ENCODE results near the gene USP20. TPM values are rescaled to one million over a fixed set of nuclear protein-coding genes. Genes with fewer than 3 reads are reported as not detected.

USP20 gene
- total RNA-seq, 1 experiment from 2014 or later = 14.4 TPM

DNA sequence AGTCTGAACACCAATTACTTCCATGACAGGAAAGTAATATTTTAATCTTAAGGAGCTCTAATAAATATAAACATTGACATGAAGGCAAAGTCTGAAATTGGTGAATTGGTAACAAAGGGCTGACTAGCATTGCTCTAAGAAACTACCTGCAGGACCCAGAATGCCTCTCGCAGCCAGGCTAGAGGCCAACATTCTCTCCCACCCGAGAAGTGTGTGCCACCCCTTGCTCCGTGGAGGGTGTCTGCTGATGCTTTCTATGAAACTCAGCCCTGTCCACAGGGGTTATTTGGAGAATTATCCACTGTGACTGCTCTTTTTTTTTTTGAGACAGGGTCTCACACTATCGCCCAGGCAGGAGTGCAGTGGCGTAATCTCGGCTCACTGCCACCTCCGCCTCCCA, 81.4 kb downstream of the USP20 start:
- H3K27me3 ChIP-seq (ENCODE audit: control insufficient read depth, insufficient read depth, low read length) = no peaks in the 10 kb centered on the region
- H3K36me3 ChIP-seq (ENCODE audit: control insufficient read depth, insufficient read depth, low read length) = no peaks in the 10 kb centered on the region
- DNase-seq (ENCODE audit: low read depth, low spot score) = no peak
- H3K27ac ChIP-seq (ENCODE audit: low read length) = no peak overlapping the region
- no peak for ATAC-seq
- H3K9me3 ChIP-seq (ENCODE audit: control insufficient read depth, insufficient read depth, low read depth, low read length) = no peaks in the 10 kb centered on the region
- ChIA-PET CTCF (no interaction called here), POLR2A (no interaction called here)
- no peak for TF ChIP-seq TCF7L2 (IDR thresholded peaks at IDR 0.05; ENCODE audit: low read depth, low read length)
- intact Hi-C loops (cut with micrococcal nuclease; ENCODE audit: unreplicated experiment) (no loop called here), in situ Hi-C loops (cut with HindIII; ENCODE audit: low pct_unique_long_range_greater_than_20kb, low sequenced_read_pairs) (no loop called here)
- no peaks in the 10 kb centered on the region for H3K4me1 ChIP-seq (ENCODE audit: control insufficient read depth, insufficient read depth, low read length)
- H3K4me3 ChIP-seq (ENCODE audit: low read depth in 2 of 2, low read length in 2 of 2) = no peak overlapping the region
- BruUV-seq (replicated peaks) = no TSS peak

DNA sequence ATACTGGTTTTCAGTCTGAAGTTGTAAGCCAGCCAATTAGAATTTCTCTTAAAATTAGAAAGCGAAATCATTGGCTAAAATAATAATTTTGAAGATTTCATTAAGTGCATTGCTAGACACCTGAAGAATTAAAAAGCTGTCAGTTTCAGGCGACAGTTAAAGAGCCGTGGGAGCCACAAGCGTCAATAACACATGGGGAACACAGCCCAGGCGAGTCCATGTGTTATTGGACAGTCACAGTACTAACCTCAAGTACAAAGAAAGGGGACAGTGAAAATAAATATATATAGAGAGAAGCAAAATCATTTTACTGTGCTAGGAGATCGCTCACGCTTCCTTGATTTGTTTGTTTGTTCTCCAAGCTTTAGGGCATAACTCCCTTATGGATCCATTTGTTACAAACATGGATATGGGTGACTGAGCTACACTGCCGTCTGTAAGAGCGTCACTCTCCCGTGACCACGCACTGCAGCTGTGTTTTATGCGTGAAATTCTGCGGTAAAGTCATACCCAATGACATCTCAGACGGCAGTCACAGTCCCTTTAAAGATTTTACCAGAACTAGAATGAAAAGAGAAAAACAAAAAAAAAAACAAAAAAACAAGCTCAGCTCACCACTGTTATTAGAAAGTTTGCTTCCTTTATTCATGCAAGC, 83.2 kb downstream of the USP20 start:
- intact Hi-C loops (cut with micrococcal nuclease; ENCODE audit: unreplicated experiment) (no loop called here), in situ Hi-C loops (cut with HindIII; ENCODE audit: low pct_unique_long_range_greater_than_20kb, low sequenced_read_pairs) (no loop called here)
- Histone ChIP-seq H3K27ac (ENCODE audit: low read length) (no peak overlapping the region), H3K36me3 (ENCODE audit: control insufficient read depth, insufficient read depth, low read length) (peaks cover 2% of the 10 kb centered on the region; the same call in 1 of the 2 replicates), H3K4me3 (ENCODE audit: low read depth in 2 of 2, low read length in 2 of 2) (no peak overlapping the region), H3K27me3 (ENCODE audit: control insufficient read depth, insufficient read depth, low read length) (no peaks in the 10 kb centered on the region), H3K4me1 (ENCODE audit: control insufficient read depth, insufficient read depth, low read length) (no peaks in the 10 kb centered on the region), H3K9me3 (ENCODE audit: control insufficient read depth, insufficient read depth, low read depth, low read length) (no peaks in the 10 kb centered on the region)
- CTCF ChIA-PET = no interaction called here
- DNase-seq (ENCODE audit: low read depth, low spot score) (no peak), ATAC-seq (no peak)
- POLR2A ChIA-PET = no interaction called here
- no TSS peak for BruUV-seq (replicated peaks)
- TF ChIP-seq, protein P1, sequence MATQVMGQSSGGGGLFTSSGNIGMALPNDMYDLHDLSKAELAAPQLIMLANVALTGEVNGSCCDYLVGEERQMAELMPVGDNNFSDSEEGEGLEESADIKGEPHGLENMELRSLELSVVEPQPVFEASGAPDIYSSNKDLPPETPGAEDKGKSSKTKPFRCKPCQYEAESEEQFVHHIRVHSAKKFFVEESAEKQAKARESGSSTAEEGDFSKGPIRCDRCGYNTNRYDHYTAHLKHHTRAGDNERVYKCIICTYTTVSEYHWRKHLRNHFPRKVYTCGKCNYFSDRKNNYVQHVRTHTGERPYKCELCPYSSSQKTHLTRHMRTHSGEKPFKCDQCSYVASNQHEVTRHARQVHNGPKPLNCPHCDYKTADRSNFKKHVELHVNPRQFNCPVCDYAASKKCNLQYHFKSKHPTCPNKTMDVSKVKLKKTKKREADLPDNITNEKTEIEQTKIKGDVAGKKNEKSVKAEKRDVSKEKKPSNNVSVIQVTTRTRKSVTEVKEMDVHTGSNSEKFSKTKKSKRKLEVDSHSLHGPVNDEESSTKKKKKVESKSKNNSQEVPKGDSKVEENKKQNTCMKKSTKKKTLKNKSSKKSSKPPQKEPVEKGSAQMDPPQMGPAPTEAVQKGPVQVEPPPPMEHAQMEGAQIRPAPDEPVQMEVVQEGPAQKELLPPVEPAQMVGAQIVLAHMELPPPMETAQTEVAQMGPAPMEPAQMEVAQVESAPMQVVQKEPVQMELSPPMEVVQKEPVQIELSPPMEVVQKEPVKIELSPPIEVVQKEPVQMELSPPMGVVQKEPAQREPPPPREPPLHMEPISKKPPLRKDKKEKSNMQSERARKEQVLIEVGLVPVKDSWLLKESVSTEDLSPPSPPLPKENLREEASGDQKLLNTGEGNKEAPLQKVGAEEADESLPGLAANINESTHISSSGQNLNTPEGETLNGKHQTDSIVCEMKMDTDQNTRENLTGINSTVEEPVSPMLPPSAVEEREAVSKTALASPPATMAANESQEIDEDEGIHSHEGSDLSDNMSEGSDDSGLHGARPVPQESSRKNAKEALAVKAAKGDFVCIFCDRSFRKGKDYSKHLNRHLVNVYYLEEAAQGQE (IDR thresholded peaks at IDR 0.05; ENCODE audit: insufficient read depth in 1 of 2, low read depth in 2 of 2, low read length in 1 of 2) = no peak
- no peak for TF ChIP-seq POLR2AphosphoS5 (IDR thresholded peaks at IDR 0.05; ENCODE audit: low read depth, low read length)
- TF ChIP-seq SIN3A (IDR thresholded peaks at IDR 0.05; ENCODE audit: borderline replicate concordance, insufficient read depth, low read depth, low read length) = no peak
- no peak for TF ChIP-seq TCF7L2 (IDR thresholded peaks at IDR 0.05; ENCODE audit: low read depth, low read length)
- TF ChIP-seq, protein P2, sequence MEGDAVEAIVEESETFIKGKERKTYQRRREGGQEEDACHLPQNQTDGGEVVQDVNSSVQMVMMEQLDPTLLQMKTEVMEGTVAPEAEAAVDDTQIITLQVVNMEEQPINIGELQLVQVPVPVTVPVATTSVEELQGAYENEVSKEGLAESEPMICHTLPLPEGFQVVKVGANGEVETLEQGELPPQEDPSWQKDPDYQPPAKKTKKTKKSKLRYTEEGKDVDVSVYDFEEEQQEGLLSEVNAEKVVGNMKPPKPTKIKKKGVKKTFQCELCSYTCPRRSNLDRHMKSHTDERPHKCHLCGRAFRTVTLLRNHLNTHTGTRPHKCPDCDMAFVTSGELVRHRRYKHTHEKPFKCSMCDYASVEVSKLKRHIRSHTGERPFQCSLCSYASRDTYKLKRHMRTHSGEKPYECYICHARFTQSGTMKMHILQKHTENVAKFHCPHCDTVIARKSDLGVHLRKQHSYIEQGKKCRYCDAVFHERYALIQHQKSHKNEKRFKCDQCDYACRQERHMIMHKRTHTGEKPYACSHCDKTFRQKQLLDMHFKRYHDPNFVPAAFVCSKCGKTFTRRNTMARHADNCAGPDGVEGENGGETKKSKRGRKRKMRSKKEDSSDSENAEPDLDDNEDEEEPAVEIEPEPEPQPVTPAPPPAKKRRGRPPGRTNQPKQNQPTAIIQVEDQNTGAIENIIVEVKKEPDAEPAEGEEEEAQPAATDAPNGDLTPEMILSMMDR (IDR thresholded peaks at IDR 0.05) = no peak

DNA sequence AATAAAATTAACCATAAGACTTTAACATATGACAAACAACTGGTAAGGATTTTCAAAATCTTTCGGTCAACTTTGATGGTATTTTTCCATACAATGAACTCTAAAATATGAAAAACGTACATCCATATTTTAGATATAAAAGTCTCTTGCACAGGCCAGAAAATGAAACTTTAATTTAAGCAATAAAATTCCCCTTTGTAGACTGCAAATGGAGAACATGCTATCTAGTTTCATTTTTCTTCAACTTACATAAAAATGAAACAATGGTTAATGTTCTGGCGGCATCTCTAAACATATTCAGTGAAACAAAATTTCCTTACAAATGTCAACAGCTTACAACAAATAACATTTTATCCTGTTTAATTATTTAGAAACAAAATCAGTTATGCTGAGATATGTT, 84.0 kb downstream of the USP20 start:
- H3K27me3 ChIP-seq (ENCODE audit: control insufficient read depth, insufficient read depth, low read length) = no peaks in the 10 kb centered on the region
- ChIA-PET CTCF (no interaction called here), POLR2A (no interaction called here)
- no peaks in the 10 kb centered on the region for H3K9me3 ChIP-seq (ENCODE audit: control insufficient read depth, insufficient read depth, low read depth, low read length)
- intact Hi-C loops (cut with micrococcal nuclease; ENCODE audit: unreplicated experiment) (no loop called here), in situ Hi-C loops (cut with HindIII; ENCODE audit: low pct_unique_long_range_greater_than_20kb, low sequenced_read_pairs) (no loop called here)
- no peak overlapping the region for H3K27ac ChIP-seq (ENCODE audit: low read length)
- no peak overlapping the region for H3K4me3 ChIP-seq (ENCODE audit: low read depth in 2 of 2, low read length in 2 of 2)
- TF ChIP-seq TCF7L2 (IDR thresholded peaks at IDR 0.05; ENCODE audit: low read depth, low read length) (no peak), POLR2AphosphoS5 (IDR thresholded peaks at IDR 0.05; ENCODE audit: low read depth, low read length) (no peak), SIN3A (IDR thresholded peaks at IDR 0.05; ENCODE audit: borderline replicate concordance, insufficient read depth, low read depth, low read length) (no peak)
- TF ChIP-seq, protein P2 (IDR thresholded peaks at IDR 0.05) = no peak
- TF ChIP-seq, protein P1 (IDR thresholded peaks at IDR 0.05; ENCODE audit: insufficient read depth in 1 of 2, low read depth in 2 of 2, low read length in 1 of 2) = no peak
- BruUV-seq (replicated peaks) = no TSS peak
- no peak for ATAC-seq
- DNase-seq (ENCODE audit: low read depth, low spot score) = no peak
- no peaks in the 10 kb centered on the region for H3K4me1 ChIP-seq (ENCODE audit: control insufficient read depth, insufficient read depth, low read length)
- peaks cover 2% of the 10 kb centered on the region; the same call in 1 of the 2 replicates for H3K36me3 ChIP-seq (ENCODE audit: control insufficient read depth, insufficient read depth, low read length)
